ENCODE results near the gene RNF14. TPM values are rescaled to one million over a fixed set of nuclear protein-coding genes. Genes with fewer than 3 reads are reported as not detected.

Gene RNF14
- total and polyA plus RNA-seq, 2 of the 8 experiments (the other 6 are each of a cell fraction or from before 2014, with no cell fraction given) = 4.7 to 20.2 TPM

GRCh38 chr5:141923448-141924313, 45.2 kb upstream of the RNF14 start, which contains the start of gene DELE1 (continued):
- no peak for TF ChIP-seq CHD7 (IDR thresholded peaks at IDR 0.05; ENCODE audit: insufficient replicate concordance, low read length)
- no peak for TF ChIP-seq EZH2 (IDR thresholded peaks at IDR 0.05; ENCODE audit: low read depth, low read length, severe bottlenecking)
- no peak for TF ChIP-seq SIX5 (IDR thresholded peaks at IDR 0.05; ENCODE audit: low read depth, low read length)
- no peak for TF ChIP-seq SIRT6 (IDR thresholded peaks at IDR 0.05; ENCODE audit: low read length)
- no peak for TF ChIP-seq KDM1A (IDR thresholded peaks at IDR 0.05; ENCODE audit: borderline replicate concordance, low read length)
- no peak for TF ChIP-seq CTBP2 (IDR thresholded peaks at IDR 0.05; ENCODE audit: borderline replicate concordance, insufficient read depth, insufficient read length, low read length)
- no peak for TF ChIP-seq RXRA (IDR thresholded peaks at IDR 0.05; ENCODE audit: insufficient read depth, low read depth, low read length)
- peak; percentile 76 for TF ChIP-seq TAF1 (IDR thresholded peaks at IDR 0.05; ENCODE audit: low read depth, low read length)
- TF ChIP-seq POU5F1 (IDR thresholded peaks at IDR 0.05; ENCODE audit: low read depth, low read length) = no peak
- TF ChIP-seq NANOG (IDR thresholded peaks at IDR 0.05; ENCODE audit: insufficient read depth, low read depth, low read length, poor library complexity, severe bottlenecking) = no peak

Measured in H1 (cell line).